ENCODE measurements around the gene CASQ2.

The CASQ2 gene

GRCh38 chr1:115729756-115730155 is 38.8 kb downstream of the CASQ2 start:
- TF ChIP-seq, protein P1, sequence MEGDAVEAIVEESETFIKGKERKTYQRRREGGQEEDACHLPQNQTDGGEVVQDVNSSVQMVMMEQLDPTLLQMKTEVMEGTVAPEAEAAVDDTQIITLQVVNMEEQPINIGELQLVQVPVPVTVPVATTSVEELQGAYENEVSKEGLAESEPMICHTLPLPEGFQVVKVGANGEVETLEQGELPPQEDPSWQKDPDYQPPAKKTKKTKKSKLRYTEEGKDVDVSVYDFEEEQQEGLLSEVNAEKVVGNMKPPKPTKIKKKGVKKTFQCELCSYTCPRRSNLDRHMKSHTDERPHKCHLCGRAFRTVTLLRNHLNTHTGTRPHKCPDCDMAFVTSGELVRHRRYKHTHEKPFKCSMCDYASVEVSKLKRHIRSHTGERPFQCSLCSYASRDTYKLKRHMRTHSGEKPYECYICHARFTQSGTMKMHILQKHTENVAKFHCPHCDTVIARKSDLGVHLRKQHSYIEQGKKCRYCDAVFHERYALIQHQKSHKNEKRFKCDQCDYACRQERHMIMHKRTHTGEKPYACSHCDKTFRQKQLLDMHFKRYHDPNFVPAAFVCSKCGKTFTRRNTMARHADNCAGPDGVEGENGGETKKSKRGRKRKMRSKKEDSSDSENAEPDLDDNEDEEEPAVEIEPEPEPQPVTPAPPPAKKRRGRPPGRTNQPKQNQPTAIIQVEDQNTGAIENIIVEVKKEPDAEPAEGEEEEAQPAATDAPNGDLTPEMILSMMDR (IDR thresholded peaks at IDR 0.05; ENCODE audit: extremely low read depth, missing control alignments): no peak
- peak; percentile 73 for DNase-seq (ENCODE audit: low spot score)

DNA sequence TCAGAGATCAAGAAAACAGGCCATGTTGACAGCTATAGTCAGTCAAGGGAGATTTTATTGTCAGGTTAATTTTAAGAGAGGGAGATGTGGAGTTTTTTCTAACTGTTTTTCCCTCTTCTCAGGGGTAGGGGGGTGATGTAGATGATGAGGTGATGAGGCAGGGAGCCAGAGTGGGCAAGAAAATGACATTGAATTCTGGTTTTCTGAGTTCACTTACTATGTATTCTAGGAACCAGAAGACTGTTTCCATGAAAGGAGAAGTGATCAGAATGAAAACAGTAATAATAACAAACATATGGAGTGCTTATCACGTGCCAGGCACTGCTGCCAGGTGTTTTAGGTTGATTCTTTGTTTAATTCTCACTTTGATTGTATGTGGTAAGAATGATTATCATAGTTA is 40.2 kb downstream of the CASQ2 start:
- DNase-seq (ENCODE audit: low spot score): no peak
- TF ChIP-seq, protein P1 (IDR thresholded peaks at IDR 0.05; ENCODE audit: extremely low read depth, missing control alignments): no peak

- DNase-seq (ENCODE audit: low spot score): no peak
- TF ChIP-seq, protein P1 (IDR thresholded peaks at IDR 0.05; ENCODE audit: extremely low read depth, missing control alignments): no peak
Observed at GRCh38 chr1:115727706-115728249, 40.7 kb downstream of the CASQ2 start.

DNA sequence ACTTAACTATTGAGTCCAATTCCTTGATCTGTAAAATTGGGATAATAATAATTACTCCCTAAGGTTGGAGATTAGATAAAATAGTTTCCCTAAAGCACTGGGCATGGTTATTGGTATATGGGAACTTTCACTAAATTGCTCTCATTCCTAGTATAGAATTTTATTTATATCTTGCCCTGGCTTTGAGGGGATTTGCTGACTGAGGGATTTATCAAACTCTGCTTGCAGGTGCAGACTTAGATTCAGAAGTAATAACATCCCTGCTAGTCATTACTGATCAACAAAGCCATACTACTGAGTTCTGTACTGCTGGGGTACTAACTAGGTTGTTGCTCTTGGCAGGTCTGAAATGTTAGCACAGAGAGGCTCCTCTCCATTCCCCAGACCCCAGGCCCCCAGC is 41.9 kb downstream of the CASQ2 start:
- DNase-seq (ENCODE audit: low spot score): no peak
- TF ChIP-seq, protein P1 (IDR thresholded peaks at IDR 0.05; ENCODE audit: extremely low read depth, missing control alignments): no peak

DNA sequence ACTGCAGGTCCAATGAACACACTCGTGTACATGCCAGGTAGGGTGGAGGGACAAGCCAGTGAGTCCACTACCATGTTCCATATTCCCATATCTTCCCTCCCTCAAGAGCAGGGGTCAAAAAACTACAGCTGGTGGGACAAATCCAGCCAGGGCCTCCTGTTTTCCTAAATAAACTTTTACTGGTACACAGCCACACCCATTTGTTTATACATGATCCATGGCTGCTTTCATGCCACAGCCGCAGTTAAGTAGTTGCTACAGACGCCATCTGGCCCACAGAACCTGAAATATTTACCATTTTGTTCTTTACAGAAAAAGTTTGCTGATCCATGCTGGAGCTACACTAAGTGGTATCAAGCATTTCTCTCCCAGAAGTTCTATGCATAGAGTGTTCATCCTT is 42.4 kb downstream of the CASQ2 start:
- TF ChIP-seq, protein P1 (IDR thresholded peaks at IDR 0.05; ENCODE audit: extremely low read depth, missing control alignments): no peak
- DNase-seq (ENCODE audit: low spot score): no peak

GRCh38 chr1:115725600-115725999 is 42.9 kb downstream of the CASQ2 start:
- TF ChIP-seq, protein P1 (IDR thresholded peaks at IDR 0.05; ENCODE audit: extremely low read depth, missing control alignments): no peak
- no peak for DNase-seq (ENCODE audit: low spot score)

DNA sequence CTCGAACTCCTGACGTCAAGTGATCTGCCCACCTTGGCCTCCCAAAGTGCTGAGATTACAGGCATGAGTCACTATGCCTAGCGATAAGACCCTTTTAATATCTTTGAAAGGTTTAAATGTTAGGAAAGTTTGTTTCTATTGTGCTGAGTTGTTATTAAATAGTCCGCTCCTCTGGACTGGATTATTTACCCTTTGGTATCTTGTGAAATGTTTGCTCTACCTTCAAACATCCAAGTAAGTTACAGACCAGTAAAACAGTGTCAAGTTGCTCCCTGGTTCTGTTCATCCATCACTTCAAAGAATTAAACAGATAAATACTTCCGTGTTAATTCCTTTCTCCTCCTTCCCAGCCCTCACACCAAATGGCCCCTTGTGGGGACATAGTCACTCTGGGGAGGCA is 44.8 kb downstream of the CASQ2 start:
- TF ChIP-seq, protein P1 (IDR thresholded peaks at IDR 0.05; ENCODE audit: extremely low read depth, missing control alignments): no peak
- no peak for DNase-seq (ENCODE audit: low spot score)
